Stomach (tissue), 4 donors: Measurements from ENCODE around the gene XG.

Experiments
- CTCF ChIP-seq, 7 experiments: fragments of 450-650 bp in 4 of 7; fragments of 200-600 bp in 3 of 7; sonication (generic) in 3 of 7; IDR thresholded peaks; one replicate each; pipeline ENCODE4 v1.5.1; 2016 to 2019; ENCODE audit warnings: antibody characterized with exemption in 7 of 7, control low read depth in 2 of 7, mild to moderate bottlenecking in 1 of 7
- EP300 ChIP-seq: sonication (generic); formaldehyde crosslinking; IDR thresholded peaks from one replicate; pipeline ENCODE4 v1.6.1; 2017; ENCODE audit warnings: antibody characterized with exemption
- POLR2A ChIP-seq, 4 donors: fragments of 450-650 bp; IDR thresholded peaks; one replicate each; pipeline ENCODE4 v1.6.1; 2016; ENCODE audit warnings: antibody characterized with exemption in 4 of 4, control low read depth in 2 of 4, mild to moderate bottlenecking in 1 of 4, moderate library complexity in 1 of 4
- POLR2AphosphoS5 ChIP-seq, 3 donors: sonication (generic); formaldehyde crosslinking; IDR thresholded peaks; one replicate each; pipeline ENCODE4 v1.6.1; 2016; ENCODE audit warnings: antibody characterized with exemption in 3 of 3

DNA sequence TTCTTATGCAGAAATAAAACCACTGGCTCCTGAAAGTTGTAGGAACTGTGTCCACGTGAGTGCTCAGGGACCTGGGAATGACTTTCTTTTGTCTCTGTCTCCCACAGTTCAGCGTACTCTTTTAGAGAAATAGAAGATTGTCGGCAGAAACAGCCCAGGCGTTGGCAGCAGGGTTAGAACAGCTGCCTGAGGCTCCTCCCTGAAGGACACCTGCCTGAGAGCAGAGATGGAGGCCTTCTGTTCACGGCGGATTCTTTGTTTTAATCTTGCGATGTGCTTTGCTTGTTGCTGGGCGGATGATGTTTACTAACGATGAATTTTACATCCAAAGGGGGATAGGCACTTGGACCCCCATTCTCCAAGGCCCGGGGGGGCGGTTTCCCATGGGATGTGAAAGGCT, 11.2 kb upstream of the XG start:
- TF ChIP-seq POLR2A (IDR thresholded peaks at IDR 0.05) (no peak), CTCF (IDR thresholded peaks at IDR 0.05) (no peak), POLR2AphosphoS5 (IDR thresholded peaks at IDR 0.05) (no peak), EP300 (no peak)
